ENCODE data around the gene L3MBTL3.

Gene L3MBTL3

GRCh38 chr6:130026859-130027258, 8.5 kb downstream of the L3MBTL3 start:
- Histone ChIP-seq H3K27me3 (ENCODE audit: low read length) (no peaks in the 10 kb centered on the region), H3K9me3 (ENCODE audit: insufficient read depth, low read length) (no peaks in the 10 kb centered on the region), H3K4me3 (ENCODE audit: insufficient read depth, low read length, poor library complexity, severe bottlenecking) (no peak overlapping the region), H3K9ac (ENCODE audit: low read length) (no peak overlapping the region), H3K9me2 (replicated peaks; ENCODE audit: insufficient read depth, low read length) (no peaks in the 10 kb centered on the region), H3K27ac (ENCODE audit: low read depth, low read length) (no peak overlapping the region), H3K4me2 (ENCODE audit: low read depth, low read length, poor library complexity, severe bottlenecking) (no peak overlapping the region), H3K79me2 (ENCODE audit: insufficient read depth, low read length) (no peaks in the 10 kb centered on the region), H4K20me1 (ENCODE audit: low read depth, low read length) (no peaks in the 10 kb centered on the region; the same call in 1 of the 2 replicates), H3K36me3 (ENCODE audit: low read length) (no peaks in the 10 kb centered on the region), H2AFZ (ENCODE audit: low read depth, low read length, severe bottlenecking) (no peak overlapping the region), H3F3A (ENCODE audit: insufficient read depth) (no peaks in the 10 kb centered on the region)
- TF ChIP-seq EZH2phosphoT487 (conservative IDR thresholded peaks at IDR 0.05; ENCODE audit: low read length) (no peak), CTCF (IDR thresholded peaks at IDR 0.05; ENCODE audit: insufficient read depth, low read length, poor library complexity, severe bottlenecking) (no peak)

GRCh38 chr6:130027948-130028347, 9.6 kb downstream of the L3MBTL3 start:
- TF ChIP-seq EZH2phosphoT487 (conservative IDR thresholded peaks at IDR 0.05; ENCODE audit: low read length): no peak
- TF ChIP-seq CTCF (IDR thresholded peaks at IDR 0.05; ENCODE audit: insufficient read depth, low read length, poor library complexity, severe bottlenecking): no peak
- Histone ChIP-seq H3K4me2 (ENCODE audit: low read depth, low read length, poor library complexity, severe bottlenecking) (no peak overlapping the region), H3K9me2 (replicated peaks; ENCODE audit: insufficient read depth, low read length) (no peaks in the 10 kb centered on the region), H3K9ac (ENCODE audit: low read length) (no peak overlapping the region), H3K4me3 (ENCODE audit: insufficient read depth, low read length, poor library complexity, severe bottlenecking) (no peak overlapping the region), H3F3A (ENCODE audit: insufficient read depth) (no peaks in the 10 kb centered on the region), H3K36me3 (ENCODE audit: low read length) (no peaks in the 10 kb centered on the region), H4K20me1 (ENCODE audit: low read depth, low read length) (no peaks in the 10 kb centered on the region; the same call in 1 of the 2 replicates), H2AFZ (ENCODE audit: low read depth, low read length, severe bottlenecking) (no peak overlapping the region), H3K27ac (ENCODE audit: low read depth, low read length) (no peak overlapping the region), H3K9me3 (ENCODE audit: insufficient read depth, low read length) (no peaks in the 10 kb centered on the region), H3K27me3 (ENCODE audit: low read length) (no peaks in the 10 kb centered on the region), H3K79me2 (ENCODE audit: insufficient read depth, low read length) (no peaks in the 10 kb centered on the region)

- no peaks in the 10 kb centered on the region for H3K79me2 ChIP-seq (ENCODE audit: insufficient read depth, low read length)
- no peak overlapping the region for H3K9ac ChIP-seq (ENCODE audit: low read length)
Measured at GRCh38 chr6:130029163-130029562, 10.8 kb downstream of the L3MBTL3 start.

More at GRCh38 chr6:130029163-130029562, 10.8 kb downstream of the L3MBTL3 start:
- Histone ChIP-seq H3K9me3 (ENCODE audit: insufficient read depth, low read length) (no peaks in the 10 kb centered on the region), H3K4me2 (ENCODE audit: low read depth, low read length, poor library complexity, severe bottlenecking) (no peak overlapping the region), H3K9me2 (replicated peaks; ENCODE audit: insufficient read depth, low read length) (no peaks in the 10 kb centered on the region), H3K27ac (ENCODE audit: low read depth, low read length) (no peak overlapping the region), H3K27me3 (ENCODE audit: low read length) (no peaks in the 10 kb centered on the region), H3F3A (ENCODE audit: insufficient read depth) (no peaks in the 10 kb centered on the region), H4K20me1 (ENCODE audit: low read depth, low read length) (no peaks in the 10 kb centered on the region; the same call in 1 of the 2 replicates), H2AFZ (ENCODE audit: low read depth, low read length, severe bottlenecking) (no peak overlapping the region), H3K4me3 (ENCODE audit: insufficient read depth, low read length, poor library complexity, severe bottlenecking) (no peak overlapping the region), H3K36me3 (ENCODE audit: low read length) (no peaks in the 10 kb centered on the region)
- TF ChIP-seq EZH2phosphoT487 (conservative IDR thresholded peaks at IDR 0.05; ENCODE audit: low read length): no peak
- no peak for TF ChIP-seq CTCF (IDR thresholded peaks at IDR 0.05; ENCODE audit: insufficient read depth, low read length, poor library complexity, severe bottlenecking)

All from SU-DHL-6 (cell line).